HG02763 (cell line): ENCODE measurements around the gene FGFR4.

Experiments
- ATAC-seq: cut with Tn5 transposase; IDR thresholded peaks from one replicate; pipeline ENCODE4 v1.9.1; 2021; ENCODE audit warnings: mild to moderate bottlenecking, moderate library complexity; ENCODE audit not compliant: unreplicated experiment

Gene FGFR4

GRCh38 chr5:177084175-177084574, 2.5 kb upstream of the FGFR4 start:
- ATAC-seq, result no peak

DNA sequence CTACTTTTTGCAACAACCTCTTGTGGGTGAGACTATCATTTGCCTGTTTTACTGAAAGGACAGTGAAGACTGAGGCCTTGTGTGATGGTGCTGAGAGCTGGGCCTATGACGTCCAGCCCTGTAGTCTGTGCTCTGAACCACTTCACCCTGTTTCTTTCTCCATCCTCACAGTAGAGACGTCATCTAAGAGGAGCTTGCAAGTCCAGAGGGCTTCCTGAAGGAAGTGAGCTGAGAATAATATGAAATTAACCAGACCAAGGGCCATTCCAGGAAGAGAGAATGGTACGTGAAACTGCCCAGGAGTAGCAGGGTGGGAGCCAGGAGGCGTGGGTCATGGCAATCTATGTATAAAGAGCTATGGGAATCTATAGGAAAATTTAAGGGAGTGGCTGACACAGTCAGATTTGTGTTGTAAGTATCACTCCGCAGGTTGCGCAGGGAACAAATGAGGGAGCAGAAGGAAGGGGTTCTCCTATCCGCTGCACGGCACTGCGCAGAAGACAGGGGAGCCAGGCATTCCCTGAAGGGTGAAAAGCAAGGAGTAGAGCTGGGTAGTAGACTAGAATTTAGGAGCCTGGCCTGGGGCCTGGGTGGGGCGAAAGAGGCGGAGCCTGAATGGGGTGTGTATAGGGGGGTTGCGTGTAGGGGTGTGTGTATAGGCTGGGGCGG, 596 bp upstream of the FGFR4 start:
- ATAC-seq, result no peak

GRCh38 chr5:177087398-177088005, 787 bp downstream of the FGFR4 start:
- ATAC-seq, result no peak

DNA sequence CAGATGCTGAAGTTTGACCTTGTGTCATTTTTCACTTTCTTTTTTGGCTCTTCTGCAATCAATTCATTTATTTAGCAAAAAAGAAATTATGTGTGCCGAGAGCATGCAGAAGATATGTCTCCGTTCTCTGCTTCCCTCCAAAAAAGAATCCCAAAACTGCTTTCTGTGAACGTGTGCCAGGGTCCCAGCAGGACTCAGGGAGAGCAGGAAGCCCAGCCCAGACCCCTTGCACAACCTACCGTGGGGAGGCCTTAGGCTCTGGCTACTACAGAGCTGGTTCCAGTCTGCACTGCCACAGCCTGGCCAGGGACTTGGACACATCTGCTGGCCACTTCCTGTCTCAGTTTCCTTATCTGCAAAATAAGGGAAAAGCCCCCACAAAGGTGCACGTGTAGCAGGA, 2.4 kb downstream of the FGFR4 start:
- no peak for ATAC-seq

- ATAC-seq, result no peak
Observed at GRCh38 chr5:177089825-177090641, 3.3 kb downstream of the FGFR4 start.

GRCh38 chr5:177090813-177091212, 4.1 kb downstream of the FGFR4 start:
- no peak for ATAC-seq

DNA sequence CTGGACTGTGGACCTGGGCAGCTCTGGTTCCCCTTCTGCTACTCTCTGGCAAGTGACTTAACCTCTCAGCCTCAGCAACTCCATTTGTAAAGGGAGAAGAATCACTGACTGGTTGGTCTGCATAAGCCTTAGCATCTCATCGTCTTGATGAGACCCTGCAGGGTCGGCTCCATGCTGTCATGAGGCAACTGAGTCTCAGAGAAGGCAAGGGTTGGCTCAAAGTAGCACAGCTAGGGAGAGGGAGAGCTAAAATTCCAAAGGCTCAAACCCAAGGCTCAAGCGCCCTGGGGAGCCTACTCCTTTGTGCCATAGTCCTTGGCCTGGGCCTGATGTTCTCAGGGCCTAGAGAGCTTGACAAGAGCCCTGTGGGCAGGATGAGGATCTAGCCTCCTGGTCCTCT, 4.5 kb downstream of the FGFR4 start:
- no peak for ATAC-seq

- ATAC-seq, result no peak
Observed at GRCh38 chr5:177092178-177093081, 5.7 kb downstream of the FGFR4 start.

DNA sequence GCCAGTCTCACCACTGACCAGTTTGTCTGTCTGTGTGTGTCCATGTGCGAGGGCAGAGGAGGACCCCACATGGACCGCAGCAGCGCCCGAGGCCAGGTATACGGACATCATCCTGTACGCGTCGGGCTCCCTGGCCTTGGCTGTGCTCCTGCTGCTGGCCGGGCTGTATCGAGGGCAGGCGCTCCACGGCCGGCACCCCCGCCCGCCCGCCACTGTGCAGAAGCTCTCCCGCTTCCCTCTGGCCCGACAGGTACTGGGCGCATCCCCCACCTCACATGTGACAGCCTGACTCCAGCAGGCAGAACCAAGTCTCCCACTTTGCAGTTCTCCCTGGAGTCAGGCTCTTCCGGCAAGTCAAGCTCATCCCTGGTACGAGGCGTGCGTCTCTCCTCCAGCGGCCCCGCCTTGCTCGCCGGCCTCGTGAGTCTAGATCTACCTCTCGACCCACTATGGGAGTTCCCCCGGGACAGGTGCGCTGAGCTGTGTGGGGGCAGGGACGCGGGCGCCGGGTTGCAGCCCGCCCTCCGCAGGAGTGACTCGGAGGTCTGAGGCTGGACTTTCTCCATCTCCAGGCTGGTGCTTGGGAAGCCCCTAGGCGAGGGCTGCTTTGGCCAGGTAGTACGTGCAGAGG, 6.5 kb downstream of the FGFR4 start:
- no peak for ATAC-seq

DNA sequence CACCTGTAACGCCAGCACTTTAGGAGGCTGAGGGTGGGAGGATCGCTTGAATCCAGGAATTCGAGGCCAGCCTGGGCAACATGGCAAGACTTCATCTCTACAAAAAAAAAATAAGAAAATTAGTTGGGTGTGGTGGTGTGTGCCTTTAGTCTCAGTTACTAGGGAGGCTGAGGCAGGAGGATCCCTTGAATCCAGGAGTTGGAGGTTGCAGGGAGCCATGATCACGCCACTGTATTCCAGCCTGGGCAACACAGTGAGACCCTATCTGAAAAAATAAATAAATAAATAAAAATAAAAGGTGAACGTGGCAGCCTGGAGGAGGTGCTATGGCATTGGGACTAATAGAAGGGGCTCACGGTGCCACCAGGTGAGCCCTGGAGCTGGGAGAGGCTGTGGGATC, 7.1 kb downstream of the FGFR4 start:
- no peak for ATAC-seq

DNA sequence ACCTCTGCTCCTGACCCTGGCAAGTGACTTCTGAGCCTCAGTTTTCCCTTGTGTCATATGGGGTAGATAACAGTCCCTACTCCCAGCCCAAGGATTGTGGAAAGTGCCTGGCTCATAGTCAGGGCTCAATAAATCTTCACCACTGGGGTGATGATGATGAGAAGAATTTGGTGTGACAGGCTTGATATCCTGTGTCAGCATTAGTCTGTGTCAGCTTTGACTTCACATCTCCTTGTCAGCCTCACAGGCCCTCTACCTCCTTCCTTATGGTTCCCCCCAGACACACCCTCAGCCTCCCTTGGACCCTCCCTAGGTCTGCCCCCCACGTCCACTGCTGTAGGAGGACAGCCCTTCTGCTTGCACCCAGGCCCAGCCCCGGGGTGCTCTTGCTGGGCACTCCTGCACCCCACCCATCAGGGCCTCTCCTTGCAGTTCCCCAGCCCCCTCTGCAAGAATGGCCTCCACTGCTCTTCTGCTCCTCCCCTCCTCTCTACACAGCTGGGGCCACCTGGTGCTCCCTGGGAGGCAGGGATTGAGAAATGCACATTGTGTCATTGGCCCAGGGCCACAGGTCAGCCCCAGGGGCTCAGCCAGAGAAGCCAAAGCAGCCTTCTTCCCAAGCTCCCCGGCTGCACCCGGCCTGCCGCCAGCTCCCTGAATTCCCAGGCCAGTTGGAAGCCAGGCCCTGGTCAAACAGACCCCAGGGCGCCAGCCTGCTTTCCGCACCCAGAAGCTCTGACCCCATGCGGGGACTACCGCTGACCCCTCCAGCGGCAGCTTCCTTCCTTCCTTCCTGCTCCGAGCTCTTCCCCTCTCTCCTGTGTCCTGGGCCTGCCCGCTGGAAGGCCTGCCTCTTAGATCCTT, 7.7 kb downstream of the FGFR4 start:
- ATAC-seq, result no peak

DNA sequence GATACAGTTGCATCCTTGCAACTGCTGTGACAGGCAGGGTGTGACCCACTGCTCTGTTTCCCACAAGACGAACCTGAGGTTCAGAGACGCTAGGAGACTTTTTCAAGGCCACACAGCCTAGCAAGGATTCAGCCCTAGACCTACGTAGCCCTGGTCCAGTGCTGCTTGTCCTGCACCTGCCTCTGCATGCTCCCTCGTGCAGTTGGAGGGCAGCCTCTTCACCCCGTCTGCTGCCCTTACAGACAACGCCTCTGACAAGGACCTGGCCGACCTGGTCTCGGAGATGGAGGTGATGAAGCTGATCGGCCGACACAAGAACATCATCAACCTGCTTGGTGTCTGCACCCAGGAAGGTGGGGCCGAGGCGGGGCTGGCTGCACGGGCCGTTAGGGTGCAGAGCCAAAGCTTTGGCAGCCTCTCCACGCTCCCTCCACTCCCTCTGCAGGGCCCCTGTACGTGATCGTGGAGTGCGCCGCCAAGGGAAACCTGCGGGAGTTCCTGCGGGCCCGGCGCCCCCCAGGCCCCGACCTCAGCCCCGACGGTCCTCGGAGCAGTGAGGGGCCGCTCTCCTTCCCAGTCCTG, 8.5 kb downstream of the FGFR4 start:
- ATAC-seq, result no peak

GRCh38 chr5:177096162-177097015, 9.7 kb downstream of the FGFR4 start:
- ATAC-seq, result no peak

DNA sequence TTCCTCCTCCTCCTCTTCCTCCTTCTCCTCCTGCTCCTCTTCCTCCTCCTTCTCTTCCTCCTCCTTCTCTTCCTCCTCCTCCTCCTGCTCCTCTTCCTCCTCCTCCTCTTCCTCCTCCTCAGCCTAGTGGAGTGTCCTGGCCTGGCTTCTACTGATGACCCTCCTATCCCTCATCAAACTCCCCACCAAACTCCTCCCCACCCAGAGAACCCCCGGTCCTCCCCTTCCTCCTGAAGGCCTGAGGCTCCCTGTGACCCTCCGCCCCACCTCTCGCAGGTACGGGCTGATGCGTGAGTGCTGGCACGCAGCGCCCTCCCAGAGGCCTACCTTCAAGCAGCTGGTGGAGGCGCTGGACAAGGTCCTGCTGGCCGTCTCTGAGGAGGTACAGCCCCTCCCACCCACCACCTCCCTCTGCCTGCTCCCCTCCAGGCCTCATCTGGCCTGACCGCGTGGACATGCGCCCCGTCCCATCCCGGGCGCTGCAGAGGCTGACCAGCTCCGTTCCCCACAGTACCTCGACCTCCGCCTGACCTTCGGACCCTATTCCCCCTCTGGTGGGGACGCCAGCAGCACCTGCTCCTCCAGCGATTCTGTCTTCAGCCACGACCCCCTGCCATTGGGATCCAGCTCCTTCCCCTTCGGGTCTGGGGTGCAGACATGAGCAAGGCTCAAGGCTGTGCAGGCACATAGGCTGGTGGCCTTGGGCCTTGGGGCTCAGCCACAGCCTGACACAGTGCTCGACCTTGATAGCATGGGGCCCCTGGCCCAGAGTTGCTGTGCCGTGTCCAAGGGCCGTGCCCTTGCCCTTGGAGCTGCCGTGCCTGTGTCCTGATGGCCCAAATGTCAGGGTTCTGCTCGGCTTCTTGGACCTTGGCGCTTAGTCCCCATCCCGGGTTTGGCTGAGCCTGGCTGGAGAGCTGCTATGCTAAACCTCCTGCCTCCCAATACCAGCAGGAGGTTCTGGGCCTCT, 10.6 kb downstream of the FGFR4 start:
- no peak for ATAC-seq

GRCh38 chr5:177098120-177098469, 11.4 kb downstream of the FGFR4 start:
- ATAC-seq, result no peak

GRCh38 chr5:177098470-177099141, 11.9 kb downstream of the FGFR4 start:
- no peak for ATAC-seq
